DMS79 (cell line): ENCODE data around the gene CRY2.
"Not testable (repeated sequence)": the region's sequence is repeated elsewhere in the genome, so short reads cannot be mapped to it uniquely, and the experiment has no call there.

Experiments used
- DNase-seq: peaks from one replicate; lab custom pipeline; 2025; lab: John Stamatoyannopoulos, UW

Gene CRY2

GRCh38 chr11:45811571-45812290 is 35.5 kb upstream of the CRY2 start:
- no peak for DNase-seq

- no peak for DNase-seq
These were observed 34.4 kb upstream of the CRY2 start for GRCh38 chr11:45812581-45813548.

DNA sequence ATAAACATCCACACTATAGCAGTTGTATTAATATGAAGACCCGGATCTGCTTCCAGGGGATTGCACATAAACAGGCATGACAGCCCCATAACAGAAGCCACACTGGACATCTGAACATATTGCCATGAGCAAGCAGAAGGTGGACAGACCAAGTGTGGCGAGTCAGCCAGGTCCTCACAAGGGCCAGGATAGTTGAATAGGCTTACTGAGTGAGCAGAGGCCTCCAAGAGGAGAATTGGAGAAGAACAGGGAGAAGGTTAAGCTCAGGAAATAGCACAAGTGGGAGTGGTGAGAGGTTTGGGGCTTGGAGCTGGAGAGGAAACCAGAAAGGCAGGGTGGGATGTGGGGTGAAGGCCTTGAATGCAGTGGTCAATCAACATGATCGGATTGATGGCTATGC is 31.5 kb upstream of the CRY2 start:
- DNase-seq, result no peak

DNA sequence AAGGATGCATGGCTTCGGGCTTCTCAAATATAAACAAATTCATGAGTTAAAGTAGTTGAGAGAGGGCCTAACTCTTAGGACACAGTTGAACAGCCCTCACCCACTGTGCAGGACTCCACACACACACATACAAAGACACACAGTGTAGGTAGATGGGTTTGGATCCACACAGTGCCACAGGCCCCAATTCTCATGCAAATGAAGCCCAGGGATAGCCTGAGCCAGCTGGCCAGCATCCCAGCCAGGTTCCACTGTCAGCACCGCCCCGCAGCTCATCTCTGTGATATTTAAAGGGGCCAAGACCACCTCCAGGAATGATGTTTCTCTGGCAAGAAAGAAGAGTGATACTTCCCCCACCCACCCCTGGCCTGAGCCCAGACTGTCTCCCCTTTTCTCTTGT is 30.7 kb upstream of the CRY2 start:
- DNase-seq, result no peak

- DNase-seq, result no peak
These were observed 30.1 kb upstream of the CRY2 start for GRCh38 chr11:45817191-45817590.

- DNase-seq, result no peak
These were observed 28.2 kb upstream of the CRY2 start for GRCh38 chr11:45818961-45819605.

DNA sequence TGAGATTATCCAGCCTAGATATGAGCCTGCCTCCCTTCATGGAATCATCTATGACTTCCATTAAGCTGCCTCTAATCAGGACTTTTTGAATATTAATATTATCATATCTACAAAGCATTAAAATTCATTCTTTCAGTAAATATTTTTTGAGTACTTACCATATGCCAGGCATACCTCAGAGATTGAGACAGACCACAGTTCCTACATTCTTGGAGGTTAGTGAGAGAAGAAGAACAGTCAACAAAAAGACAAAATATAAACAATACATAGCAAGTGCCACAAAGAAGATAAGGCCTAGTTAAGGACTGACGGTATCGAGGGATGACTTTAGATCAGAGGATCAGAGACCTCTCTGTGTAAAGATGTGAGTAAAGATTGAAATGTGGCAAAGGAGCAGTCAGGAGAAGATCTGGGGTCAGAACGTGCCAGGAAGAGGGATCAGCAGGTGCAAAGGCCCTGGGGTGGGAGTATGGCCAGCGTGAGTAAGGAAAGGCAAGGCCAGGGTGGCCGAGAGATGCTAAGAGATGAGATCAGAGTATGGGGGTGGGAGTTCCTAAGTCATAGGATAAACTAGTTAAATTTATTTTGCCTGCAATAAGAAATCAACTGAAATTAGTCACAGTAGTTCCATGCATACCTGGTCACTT is 26.9 kb upstream of the CRY2 start:
- DNase-seq, result no peak

DNA sequence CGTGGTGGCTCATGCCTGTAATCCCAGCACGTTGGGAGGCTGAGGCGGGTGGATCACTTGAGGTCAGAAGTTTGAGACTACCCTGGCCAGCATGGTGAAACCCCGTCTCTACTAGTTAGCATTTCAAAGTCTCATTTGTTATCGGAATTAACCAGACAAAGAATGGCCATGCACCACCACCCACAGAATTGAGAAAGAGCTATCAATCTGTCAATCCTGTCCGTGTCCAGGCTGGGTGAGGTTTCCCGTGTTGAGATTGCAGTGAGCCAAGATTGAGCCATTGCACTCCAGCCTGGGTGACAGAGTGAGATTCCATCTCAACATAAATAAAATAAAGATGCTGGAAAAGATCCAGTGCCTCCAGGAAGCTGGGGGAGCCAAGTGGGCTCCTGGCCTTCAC is 20.8 kb upstream of the CRY2 start:
- not testable (repeated sequence) for DNase-seq

- DNase-seq, result no peak
These were observed 20.2 kb upstream of the CRY2 start for GRCh38 chr11:45827123-45827522.

- DNase-seq, result no peak
These were observed 18.3 kb upstream of the CRY2 start for GRCh38 chr11:45828996-45829395.

- DNase-seq, result no peak
These were observed 16.7 kb upstream of the CRY2 start for GRCh38 chr11:45830596-45830995.

DNA sequence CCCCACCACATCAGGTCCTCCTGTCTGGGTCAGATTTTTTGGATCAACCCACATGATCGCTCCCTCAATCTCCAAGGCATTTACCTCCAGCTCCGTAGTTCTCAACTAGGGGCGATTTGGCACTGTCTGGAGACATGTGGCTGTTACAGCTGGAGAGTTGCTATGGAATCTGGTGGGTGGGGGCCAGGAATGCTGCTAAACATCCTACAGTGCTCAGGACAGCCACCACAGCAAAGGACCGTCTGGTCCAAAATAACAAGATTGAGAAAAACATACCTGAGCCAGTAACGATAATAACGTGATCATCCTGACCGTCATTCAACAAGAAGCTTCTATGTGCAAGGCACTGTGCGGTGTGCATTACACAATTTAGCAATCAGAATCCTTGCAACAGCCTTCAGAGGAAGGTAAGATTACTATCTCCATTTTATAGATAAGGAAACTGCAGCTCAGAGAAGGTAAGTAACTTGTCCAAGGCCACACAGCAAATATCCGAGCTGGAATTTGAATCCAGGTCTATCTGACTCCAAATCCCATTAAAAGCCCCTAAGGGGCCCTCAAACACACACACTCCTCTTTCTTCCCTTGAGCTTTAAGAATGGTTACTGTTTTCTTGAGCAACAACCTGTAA is 14.3 kb upstream of the CRY2 start:
- DNase-seq, result no peak

DNA sequence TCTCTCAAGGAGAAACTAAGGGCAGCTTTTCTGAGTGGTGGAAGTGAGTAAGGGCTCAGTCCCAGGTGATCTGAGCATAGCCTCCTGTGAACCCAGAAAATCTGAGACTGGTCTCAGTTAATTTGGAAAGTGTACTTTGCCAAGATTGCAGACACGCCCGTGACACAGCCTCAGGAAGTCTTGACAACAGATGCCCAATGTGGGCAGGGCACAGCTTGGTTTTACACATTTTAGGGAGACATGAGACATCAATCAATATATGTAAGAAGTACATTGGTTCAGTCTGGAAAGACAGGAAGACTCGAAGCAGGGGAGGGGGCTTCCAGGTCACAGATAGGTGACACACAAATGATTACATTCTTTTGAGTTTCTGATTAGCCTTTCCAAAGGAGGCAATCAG is 13.5 kb upstream of the CRY2 start:
- no peak for DNase-seq

GRCh38 chr11:45834298-45834756 is 12.9 kb upstream of the CRY2 start:
- no peak for DNase-seq

DNA sequence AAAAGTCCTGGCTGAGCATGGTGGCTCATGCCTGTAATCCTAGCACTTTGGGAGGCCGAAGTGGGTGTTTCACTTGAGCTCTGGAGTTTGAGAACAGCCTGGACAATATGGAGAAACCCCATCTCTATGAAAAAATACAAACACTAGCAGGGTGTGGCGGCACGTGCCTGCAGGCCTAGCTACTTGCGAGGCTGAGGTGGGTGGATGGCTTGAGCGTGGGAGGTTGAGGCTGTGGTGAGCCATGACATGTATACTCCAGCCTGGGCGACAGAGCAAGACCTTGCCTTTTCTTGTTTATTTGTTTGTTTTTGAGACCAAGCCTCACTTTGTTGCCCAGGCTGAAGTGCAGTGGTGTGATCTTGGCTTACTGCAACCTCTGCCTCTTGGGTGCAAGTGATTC is 8.1 kb upstream of the CRY2 start:
- DNase-seq, result no peak

DNA sequence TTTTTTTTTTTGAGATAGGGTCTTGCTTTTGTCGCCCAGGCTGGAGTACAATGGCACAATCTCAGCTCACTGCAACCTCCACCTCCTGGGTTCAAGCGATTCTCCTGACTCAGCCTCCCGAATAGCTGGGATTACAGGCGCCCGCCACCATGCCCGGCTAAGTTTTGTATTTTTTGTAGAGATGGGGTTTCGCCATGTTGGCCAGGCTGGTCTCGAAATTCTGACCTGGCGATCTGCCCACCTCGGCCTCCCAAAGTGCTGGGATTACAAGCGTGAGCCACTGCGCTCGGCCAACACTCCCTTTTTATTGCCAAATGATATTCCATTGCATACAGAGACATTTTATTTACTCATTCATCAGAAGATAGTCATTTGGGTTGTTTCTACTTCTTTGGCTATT is 7.0 kb upstream of the CRY2 start:
- DNase-seq, result not testable (repeated sequence)

DNA sequence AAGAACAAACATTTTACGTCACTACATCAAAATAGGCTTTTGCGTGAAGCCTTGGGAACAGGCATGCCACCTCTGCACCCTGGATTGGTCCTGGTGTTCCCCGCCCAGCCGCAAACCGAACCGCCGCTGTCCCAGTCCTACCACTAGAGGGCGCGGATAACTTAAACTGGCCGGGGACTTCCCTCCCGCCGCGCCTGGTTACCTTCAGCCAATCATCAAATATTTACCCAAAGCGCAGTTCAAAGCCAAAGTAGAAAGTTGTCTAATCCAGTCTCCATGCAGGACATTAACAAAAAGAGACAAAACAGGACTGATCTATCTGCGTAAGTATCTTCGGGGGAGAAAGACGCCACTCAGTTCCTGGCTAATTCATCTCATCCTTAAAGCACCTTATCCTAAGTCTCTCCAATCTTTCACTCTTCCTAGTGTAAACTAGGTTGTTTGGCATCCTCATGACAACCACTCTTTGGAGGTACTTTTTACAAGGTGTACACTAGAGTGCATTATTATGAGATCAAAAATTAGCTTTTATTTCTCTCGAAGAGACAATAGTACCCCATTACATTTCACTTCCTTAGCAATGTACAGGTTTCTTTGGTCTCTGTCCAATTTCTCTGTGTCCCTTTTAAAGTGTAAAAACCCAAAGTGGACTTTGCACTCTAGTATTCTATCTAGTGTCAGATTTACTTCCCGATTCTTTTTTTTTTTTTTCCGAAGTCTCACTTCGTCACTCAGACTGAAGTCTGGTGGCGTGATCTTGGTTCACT is 3.9 kb upstream of the CRY2 start:
- peak; percentile 71 for DNase-seq

DNA sequence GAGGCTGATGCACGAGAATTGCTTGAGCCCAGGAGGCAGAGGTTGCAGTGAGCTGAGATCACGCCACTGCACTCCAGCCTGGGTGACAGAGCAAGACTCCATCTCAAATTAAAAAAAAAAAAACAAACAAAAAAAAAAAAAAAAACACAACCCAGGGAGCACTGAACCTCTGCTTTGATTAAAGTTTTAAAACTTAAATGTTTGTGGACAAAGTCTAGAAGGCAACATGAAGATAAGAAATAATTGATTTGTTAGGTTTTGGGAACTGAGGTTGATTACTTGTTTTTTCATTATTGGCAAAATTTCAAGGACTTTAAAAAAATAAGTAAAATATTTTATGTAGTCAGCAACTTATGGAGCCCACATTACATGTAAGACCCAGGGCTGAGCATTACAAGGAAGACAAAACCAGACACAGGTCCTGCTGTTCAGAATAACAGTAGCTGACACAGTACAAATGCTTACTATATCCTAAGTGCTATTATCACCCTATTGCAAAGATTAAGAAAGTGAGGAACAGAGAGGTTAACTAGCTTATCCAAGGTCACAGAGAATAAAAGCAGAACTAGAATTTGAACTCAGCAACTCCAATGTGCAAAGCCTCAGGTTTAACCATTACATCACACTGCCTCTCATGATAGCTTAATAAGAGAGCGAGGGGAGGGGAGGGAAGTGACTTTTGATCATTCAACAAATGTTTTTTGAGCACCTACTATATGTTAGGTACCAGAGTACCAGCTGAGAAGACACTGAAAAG is 2.3 kb upstream of the CRY2 start:
- DNase-seq, result no peak

DNA sequence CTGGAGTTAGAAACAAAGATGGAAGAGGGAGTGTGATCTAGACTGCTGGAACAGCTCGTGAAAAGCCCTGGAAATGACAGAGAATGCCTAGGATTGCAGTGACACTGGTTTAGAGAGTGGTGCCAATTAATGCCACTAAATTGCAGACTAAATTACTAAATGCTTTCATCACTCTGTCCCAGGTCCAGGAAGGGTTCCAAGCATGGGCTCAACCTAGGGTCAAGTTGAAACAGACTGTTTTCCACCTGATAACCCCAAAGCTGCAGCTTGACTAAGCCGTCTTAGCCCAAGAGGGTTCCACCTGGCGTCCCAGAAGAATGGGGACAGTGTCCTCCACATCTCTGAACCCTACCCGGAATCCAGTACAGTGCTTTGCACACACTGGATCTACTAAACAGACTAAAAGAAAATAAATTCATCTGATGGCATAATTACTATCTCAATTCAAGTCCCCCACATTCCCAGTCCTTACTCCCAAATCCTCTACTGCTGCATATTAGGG is 1.1 kb upstream of the CRY2 start:
- no peak for DNase-seq

GRCh38 chr11:45847911-45848316 is 639 bp downstream of the CRY2 start:
- DNase-seq, result peak; percentile 19
